ENCODE data around the gene IL23R. TPM values are rescaled to one million over a fixed set of nuclear protein-coding genes. Genes with fewer than 3 reads are reported as not detected.
"Not testable (repeated sequence)": the region's sequence is repeated elsewhere in the genome, so short reads cannot be mapped to it uniquely, and the experiment has no call there.

Gene IL23R
- total RNA-seq, 5 donors from 2014 or later (not counting 1 experiment from before 2014, with no cell fraction given), result 0.18 to 0.63 (median 0.43) TPM; not detected in 1

GRCh38 chr1:67137307-67137753 lies 28.9 kb upstream of the IL23R start:
- no peak for DNase-seq
- 88% methylated on average over 4 of the region's 4 CpGs for WGBS (ENCODE audit: insufficient coverage)
- Mint-ChIP-seq H3K4me3 (no peak overlapping the region), H3K27me3 (peaks cover 0 to 4% of the 10 kb centered on the region in 2 donors), H3K4me1 (peaks cover 15 to 17% (median 17%) of the 10 kb centered on the region in 3 donors), H3K27ac (no peak overlapping the region), H3K36me3 (no peaks in the 10 kb centered on the region), H3K9me3 (no peaks in the 10 kb centered on the region)
- ChIA-PET POLR2A (no interaction called here), CTCF (interaction anchor here (1.0 to 1.4 kb wide), 2 partner anchors 10 to 12 kb away, joined by 4 to 5 read pairs; no protein-coding TSS in a partner anchor)
- Histone ChIP-seq H3K4me1 (ENCODE audit: control insufficient read depth in 1 of 2, extremely low read depth in 1 of 2, insufficient read depth in 2 of 2, low read length in 2 of 2) (peaks cover 6 to 14% of the 10 kb centered on the region in 2 experiments), H3K4me3 (ENCODE audit: control insufficient read depth in 1 of 2, extremely low read depth in 1 of 2, low read length in 1 of 2) (no peak overlapping the region), H3K27ac (ENCODE audit: low read length) (no peak overlapping the region), H3K27me3 (replicated peaks in 1 of 2; ENCODE audit: control insufficient read depth in 2 of 2, extremely low read depth in 1 of 2, insufficient read depth in 2 of 2, low read length in 1 of 2) (peaks cover 0 to 7% of the 10 kb centered on the region in 2 experiments), H3K36me3 (ENCODE audit: control insufficient read depth in 2 of 2, extremely low read depth in 1 of 2, insufficient read depth in 1 of 2, low read length in 1 of 2) (no peaks in the 10 kb centered on the region), H3K9me3 (no peaks in the 10 kb centered on the region)
- ATAC-seq (replicated peaks in 1 of 4), result no peak

DNA sequence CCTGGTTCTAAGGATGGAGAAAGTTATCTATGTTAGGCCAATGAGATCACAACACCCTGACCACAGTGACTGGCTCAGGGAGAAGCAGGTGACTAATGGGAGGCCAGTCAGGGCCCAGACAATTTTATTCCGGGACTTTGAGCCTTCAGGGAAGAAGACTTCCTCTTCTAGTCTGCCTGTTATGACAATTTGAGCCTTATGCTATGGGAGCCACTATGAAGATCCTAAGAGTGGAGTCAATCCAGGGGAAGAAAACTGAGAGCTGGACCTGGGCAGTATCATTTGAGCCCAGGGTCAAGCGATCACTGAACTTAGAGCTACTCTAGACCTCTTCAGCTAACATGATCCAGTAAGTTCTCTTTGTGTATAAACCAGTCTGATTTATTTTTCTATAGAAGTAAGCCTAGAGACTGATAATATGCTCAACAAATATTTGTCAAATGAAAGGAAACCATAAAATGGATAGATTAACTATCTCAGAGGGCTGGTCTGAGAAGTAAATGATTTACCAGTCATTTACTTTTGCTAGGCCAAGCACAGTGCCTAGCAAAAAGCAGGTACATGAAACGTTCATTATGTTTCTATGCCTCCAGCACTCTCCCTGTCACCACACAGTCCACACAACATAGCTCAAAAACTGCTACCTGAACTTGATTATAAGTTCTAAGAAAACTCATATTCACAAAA lies 27.3 kb upstream of the IL23R start:
- peaks cover 30 to 31% (median 30%) of the 10 kb centered on the region in 3 donors for H3K4me1 Mint-ChIP-seq
- Histone ChIP-seq H3K9me3 (no peaks in the 10 kb centered on the region), H3K27ac (ENCODE audit: low read length) (no peak overlapping the region), H3K4me3 (ENCODE audit: control insufficient read depth in 1 of 2, extremely low read depth in 1 of 2, low read length in 1 of 2) (no peak overlapping the region), H3K4me1 (ENCODE audit: control insufficient read depth in 1 of 2, extremely low read depth in 1 of 2, insufficient read depth in 2 of 2, low read length in 2 of 2) (peaks cover 19 to 24% of the 10 kb centered on the region in 2 experiments), H3K27me3 (replicated peaks in 1 of 2; ENCODE audit: control insufficient read depth in 2 of 2, extremely low read depth in 1 of 2, insufficient read depth in 2 of 2, low read length in 1 of 2) (peaks cover 0 to 7% of the 10 kb centered on the region in 2 experiments), H3K36me3 (ENCODE audit: control insufficient read depth in 2 of 2, extremely low read depth in 1 of 2, insufficient read depth in 1 of 2, low read length in 1 of 2) (no peaks in the 10 kb centered on the region)
- ChIA-PET POLR2A (no interaction called here), CTCF (interaction anchor here in 1 of 2 donors (1.0 kb wide), 1 partner anchor 375 kb away, joined by 3 read pairs; no protein-coding TSS in a partner anchor)
- DNase-seq (no peak), ATAC-seq (replicated peaks in 1 of 4) (no peak)
- H3K4me3 Mint-ChIP-seq, result no peak overlapping the region
- H3K36me3 Mint-ChIP-seq, result no peaks in the 10 kb centered on the region
- H3K9me3 Mint-ChIP-seq, result no peaks in the 10 kb centered on the region
- no peak overlapping the region for H3K27ac Mint-ChIP-seq
- WGBS (ENCODE audit: insufficient coverage), result 75% methylated on average over 1 of the region's 3 CpGs
- peaks cover 0 to 4% of the 10 kb centered on the region in 2 donors for H3K27me3 Mint-ChIP-seq

GRCh38 chr1:67140460-67140859 lies 25.8 kb upstream of the IL23R start:
- no peaks in the 10 kb centered on the region for H3K36me3 ChIP-seq (ENCODE audit: control insufficient read depth in 2 of 2, extremely low read depth in 1 of 2, insufficient read depth in 1 of 2, low read length in 1 of 2)
- Mint-ChIP-seq H3K27me3 (no peaks in the 10 kb centered on the region), H3K36me3 (no peaks in the 10 kb centered on the region), H3K27ac (no peak overlapping the region), H3K9me3 (no peaks in the 10 kb centered on the region), H3K4me1 (peaks cover 29 to 34% (median 31%) of the 10 kb centered on the region in 3 donors), H3K4me3 (no peak overlapping the region)
- ATAC-seq (replicated peaks in 1 of 4) (no peak), DNase-seq (no peak)
- H3K27ac ChIP-seq (ENCODE audit: low read length), result no peak overlapping the region
- no peaks in the 10 kb centered on the region for H3K9me3 ChIP-seq
- CTCF ChIA-PET, result no interaction called here
- H3K27me3 ChIP-seq (replicated peaks in 1 of 2; ENCODE audit: control insufficient read depth in 2 of 2, extremely low read depth in 1 of 2, insufficient read depth in 2 of 2, low read length in 1 of 2), result no peaks in the 10 kb centered on the region
- POLR2A ChIA-PET, result no interaction called here
- no peak overlapping the region for H3K4me3 ChIP-seq (ENCODE audit: control insufficient read depth in 1 of 2, extremely low read depth in 1 of 2, low read length in 1 of 2)
- H3K4me1 ChIP-seq (ENCODE audit: control insufficient read depth in 1 of 2, extremely low read depth in 1 of 2, insufficient read depth in 2 of 2, low read length in 2 of 2), result peaks cover 18 to 26% of the 10 kb centered on the region in 2 experiments
- no CpG with 5 or more reads among the region's 2 CpGs for WGBS (ENCODE audit: insufficient coverage)

DNA sequence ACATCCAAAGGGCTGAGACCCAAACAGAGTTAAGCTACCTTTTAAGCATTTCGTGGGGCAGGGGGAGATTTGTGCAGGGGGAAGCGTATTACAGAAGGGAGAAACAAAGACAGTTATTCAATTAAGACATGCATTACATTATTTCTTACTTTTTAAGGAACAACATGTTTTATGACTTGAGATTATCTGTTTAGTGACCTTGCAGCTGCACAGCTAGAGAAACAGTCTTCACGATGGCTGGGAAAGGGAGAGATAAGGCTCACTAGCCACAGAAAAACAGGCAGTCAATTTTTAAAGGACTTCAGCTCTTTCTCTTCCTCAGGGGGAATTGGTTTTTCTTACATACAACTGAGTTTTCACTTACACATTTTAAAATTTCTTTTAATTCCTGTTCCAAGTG lies 24.4 kb upstream of the IL23R start:
- H3K9me3 Mint-ChIP-seq; H3K27me3 Mint-ChIP-seq; H3K27ac ChIP-seq (ENCODE audit: low read length); H3K36me3 Mint-ChIP-seq; H3K36me3 ChIP-seq (ENCODE audit: control insufficient read depth in 2 of 2, extremely low read depth in 1 of 2, insufficient read depth in 1 of 2, low read length in 1 of 2); ATAC-seq (replicated peaks in 1 of 4); H3K27me3 ChIP-seq (replicated peaks in 1 of 2; ENCODE audit: control insufficient read depth in 2 of 2, extremely low read depth in 1 of 2, insufficient read depth in 2 of 2, low read length in 1 of 2); H3K4me3 Mint-ChIP-seq; DNase-seq; H3K4me3 ChIP-seq (ENCODE audit: control insufficient read depth in 1 of 2, extremely low read depth in 1 of 2, low read length in 1 of 2); H3K9me3 ChIP-seq: not testable (repeated sequence)
- peaks cover 24 to 26% of the 10 kb centered on the region in 2 experiments for H3K4me1 ChIP-seq (ENCODE audit: control insufficient read depth in 1 of 2, extremely low read depth in 1 of 2, insufficient read depth in 2 of 2, low read length in 2 of 2)
- WGBS (ENCODE audit: insufficient coverage), result no CpG with 5 or more reads among the region's 3 CpGs
- peak overlapping the region; percentile 5 to 68 for H3K27ac Mint-ChIP-seq
- peaks cover 40 to 44% (median 42%) of the 10 kb centered on the region in 3 donors for H3K4me1 Mint-ChIP-seq
- CTCF ChIA-PET, result interaction anchor here in 1 of 2 donors (0.6 to 2.1 kb wide), 3 partner anchors 10 to 347 kb away, joined by 3 to 9 read pairs (median 6); no protein-coding TSS in a partner anchor
- POLR2A ChIA-PET, result interaction anchor here in 1 of 2 donors (0.6 kb wide), 1 partner anchor 136 kb away, joined by 5 read pairs; no protein-coding TSS in a partner anchor

- no CpG with 5 or more reads among the region's 3 CpGs for WGBS (ENCODE audit: insufficient coverage)
- DNase-seq, result peak in 1 of 35 experiments; percentile 45
- no peaks in the 10 kb centered on the region for H3K9me3 ChIP-seq
- H3K27ac ChIP-seq (ENCODE audit: low read length), result peak overlapping the region; percentile 37
- POLR2A ChIA-PET, result no interaction called here
- H3K27me3 ChIP-seq (replicated peaks in 1 of 2; ENCODE audit: control insufficient read depth in 2 of 2, extremely low read depth in 1 of 2, insufficient read depth in 2 of 2, low read length in 1 of 2), result no peaks in the 10 kb centered on the region
- CTCF ChIA-PET, result interaction anchor here in 1 of 2 donors (0.6 to 8.0 kb wide), 4 partner anchors 9 to 368 kb away, joined by 6 to 131 read pairs (median 8); no protein-coding TSS in a partner anchor
- H3K27ac Mint-ChIP-seq, result peak overlapping the region; percentile 83 to 94
- H3K4me1 ChIP-seq (ENCODE audit: control insufficient read depth in 1 of 2, extremely low read depth in 1 of 2, insufficient read depth in 2 of 2, low read length in 2 of 2), result peaks cover 24 to 28% of the 10 kb centered on the region in 2 experiments
- no peaks in the 10 kb centered on the region for H3K27me3 Mint-ChIP-seq
- no peaks in the 10 kb centered on the region for H3K9me3 Mint-ChIP-seq
- H3K4me3 ChIP-seq (ENCODE audit: control insufficient read depth in 1 of 2, extremely low read depth in 1 of 2, low read length in 1 of 2), result no peak overlapping the region
- ATAC-seq (replicated peaks in 1 of 4), result peak; percentile 90 to 96 (median 94)
- H3K36me3 Mint-ChIP-seq, result no peaks in the 10 kb centered on the region
- no peaks in the 10 kb centered on the region for H3K36me3 ChIP-seq (ENCODE audit: control insufficient read depth in 2 of 2, extremely low read depth in 1 of 2, insufficient read depth in 1 of 2, low read length in 1 of 2)
- peak overlapping the region; percentile 14 to 53 (median 43) for H3K4me3 Mint-ChIP-seq
- H3K4me1 Mint-ChIP-seq, result peaks cover 41 to 46% (median 42%) of the 10 kb centered on the region in 3 donors
These were observed 23.3 kb upstream of the IL23R start for GRCh38 chr1:67142931-67143330.

DNA sequence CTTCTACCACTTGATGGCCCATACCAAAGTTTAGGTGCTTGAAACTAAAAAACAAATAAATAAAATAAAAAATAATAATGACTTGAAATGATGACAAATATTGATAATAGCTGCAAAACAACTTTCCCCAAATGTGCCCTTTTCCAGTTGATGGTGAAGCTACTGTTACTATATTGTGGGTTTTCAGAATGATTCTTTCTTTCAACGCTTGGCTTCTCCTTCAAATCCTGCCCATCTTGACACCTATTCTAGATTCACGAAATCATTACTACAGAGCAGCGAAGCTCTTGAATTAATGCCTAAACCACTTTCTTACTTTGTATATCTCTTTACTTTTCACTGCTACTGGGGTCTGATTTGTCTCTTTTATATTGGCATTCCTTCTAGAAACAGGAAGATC lies 22.3 kb upstream of the IL23R start:
- H3K27ac Mint-ChIP-seq, result peak overlapping the region; percentile 15 to 59
- no peaks in the 10 kb centered on the region for H3K9me3 Mint-ChIP-seq
- POLR2A ChIA-PET, result no interaction called here
- no peaks in the 10 kb centered on the region for H3K27me3 Mint-ChIP-seq
- peak overlapping the region in 1 of 3 donors; percentile 53 for H3K4me3 Mint-ChIP-seq
- peaks cover 45 to 51% (median 47%) of the 10 kb centered on the region in 3 donors for H3K4me1 Mint-ChIP-seq
- no peak overlapping the region for H3K4me3 ChIP-seq (ENCODE audit: control insufficient read depth in 1 of 2, extremely low read depth in 1 of 2, low read length in 1 of 2)
- ATAC-seq (replicated peaks in 1 of 4) (no peak), DNase-seq (no peak)
- no peaks in the 10 kb centered on the region for H3K27me3 ChIP-seq (replicated peaks in 1 of 2; ENCODE audit: control insufficient read depth in 2 of 2, extremely low read depth in 1 of 2, insufficient read depth in 2 of 2, low read length in 1 of 2)
- no CpG with 5 or more reads among the region's 3 CpGs for WGBS (ENCODE audit: insufficient coverage)
- H3K36me3 Mint-ChIP-seq, result no peaks in the 10 kb centered on the region
- no peaks in the 10 kb centered on the region for H3K9me3 ChIP-seq
- no peak overlapping the region for H3K27ac ChIP-seq (ENCODE audit: low read length)
- H3K4me1 ChIP-seq (ENCODE audit: control insufficient read depth in 1 of 2, extremely low read depth in 1 of 2, insufficient read depth in 2 of 2, low read length in 2 of 2), result peaks cover 28% of the 10 kb centered on the region in 2 experiments
- CTCF ChIA-PET, result interaction anchor here (0.6 to 8.0 kb wide), 13 partner anchors 8 to 379 kb away, joined by 3 to 131 read pairs (median 4); no protein-coding TSS in a partner anchor
- no peaks in the 10 kb centered on the region for H3K36me3 ChIP-seq (ENCODE audit: control insufficient read depth in 2 of 2, extremely low read depth in 1 of 2, insufficient read depth in 1 of 2, low read length in 1 of 2)
